IPS DF 19.7 (cell line): ENCODE measurements around the gene ADH7.
"Not testable (repeated sequence)": the region's sequence is repeated elsewhere in the genome, so short reads cannot be mapped to it uniquely, and the experiment has no call there.

Source experiments
- DNase-seq: peaks from one replicate; pipeline ENCODE4 v3.0.0-alpha.2; 2013; ENCODE audit warnings: low read depth, low spot score

The ADH7 gene

GRCh38 chr4:99379571-99379970, 55.6 kb downstream of the ADH7 start:
- DNase-seq, result no peak

- no peak for DNase-seq
Measured at GRCh38 chr4:99378876-99379275, 56.3 kb downstream of the ADH7 start.

GRCh38 chr4:99377341-99377740, 57.8 kb downstream of the ADH7 start:
- not testable (repeated sequence) for DNase-seq

- not testable (repeated sequence) for DNase-seq
Measured at GRCh38 chr4:99372464-99372863, 62.7 kb downstream of the ADH7 start.

- not testable (repeated sequence) for DNase-seq
Measured at GRCh38 chr4:99367817-99368216, 67.3 kb downstream of the ADH7 start.

GRCh38 chr4:99366491-99366890, 68.7 kb downstream of the ADH7 start:
- no peak for DNase-seq

GRCh38 chr4:99362768-99363167, 72.4 kb downstream of the ADH7 start:
- no peak for DNase-seq
